CD4-positive, alpha-beta T cell treated with Interleukin-6 for 4 hours (primary cell): ENCODE measurements around the gene MALT1.
A peak's percentile ranks its signal among the peaks of the same experiment; 100 is the strongest.

Experiments
- DNase-seq: peaks from one replicate; pipeline ENCODE4 v3.0.0-alpha.2; 2020; ENCODE audit warnings: mixed read lengths

The MALT1 gene

GRCh38 chr18:58780045-58780444 is 108.8 kb downstream of the MALT1 start:
- no peak for DNase-seq

GRCh38 chr18:58781627-58782194 is 110.4 kb downstream of the MALT1 start:
- DNase-seq = peak; percentile 70

DNA sequence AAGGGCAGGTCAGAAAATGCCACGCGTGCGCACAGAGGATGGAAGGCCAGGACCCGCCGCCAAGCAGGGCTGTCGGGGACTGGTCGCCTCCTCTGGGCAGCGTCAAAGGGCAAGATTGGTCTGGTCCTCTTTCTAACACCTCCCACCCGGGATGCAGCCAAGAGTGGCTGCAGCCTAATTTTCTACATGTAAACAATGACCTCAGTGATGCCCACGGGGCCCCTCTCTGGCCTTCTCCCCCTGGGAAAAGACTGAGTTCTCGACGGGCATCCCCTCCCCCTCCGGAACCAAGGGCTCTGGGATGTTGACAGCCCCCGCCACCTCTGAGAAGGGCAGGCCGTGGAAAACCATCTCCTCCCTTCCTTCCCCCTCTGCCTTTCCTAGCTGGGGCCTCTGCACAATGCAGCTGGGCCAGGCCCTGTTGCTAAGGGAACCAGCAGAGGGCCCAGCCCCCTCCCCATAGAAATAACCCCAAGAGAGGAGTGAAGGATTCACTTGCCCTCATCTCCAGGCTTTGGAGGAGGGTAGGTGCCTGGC is 113.4 kb downstream of the MALT1 start:
- DNase-seq = no peak

- DNase-seq = no peak
Measured at GRCh38 chr18:58785171-58785805, 114.0 kb downstream of the MALT1 start.

GRCh38 chr18:58785870-58786269 is 114.6 kb downstream of the MALT1 start:
- no peak for DNase-seq

DNA sequence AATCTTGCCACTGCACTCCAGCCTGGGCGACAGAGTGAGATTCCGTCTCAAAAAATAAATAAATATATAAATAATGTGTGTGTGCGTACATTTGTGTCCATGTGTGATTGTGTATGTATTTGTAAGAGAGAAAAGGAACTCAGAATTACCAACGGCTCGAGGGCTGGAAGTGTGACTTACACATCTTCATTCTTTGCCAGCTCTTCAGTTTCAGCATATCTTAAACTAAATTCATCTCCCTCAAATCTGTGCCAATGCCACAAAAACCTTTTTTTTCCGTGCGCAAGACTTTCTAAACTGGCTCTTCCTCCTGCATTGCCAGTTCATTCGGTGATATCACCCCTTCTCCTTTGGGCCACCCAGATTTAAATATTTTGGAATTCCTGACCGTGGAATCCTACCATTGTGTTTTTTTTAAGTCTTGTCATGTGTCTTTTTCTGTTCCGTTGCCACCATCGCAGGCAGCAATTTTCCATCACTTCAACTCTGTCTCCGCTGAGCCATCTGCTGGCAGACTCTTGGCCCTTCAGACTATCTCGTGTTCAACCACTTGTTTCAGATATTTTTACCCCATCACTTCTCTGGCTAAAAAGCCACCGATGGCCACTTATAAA is 116.4 kb downstream of the MALT1 start:
- no peak for DNase-seq

DNA sequence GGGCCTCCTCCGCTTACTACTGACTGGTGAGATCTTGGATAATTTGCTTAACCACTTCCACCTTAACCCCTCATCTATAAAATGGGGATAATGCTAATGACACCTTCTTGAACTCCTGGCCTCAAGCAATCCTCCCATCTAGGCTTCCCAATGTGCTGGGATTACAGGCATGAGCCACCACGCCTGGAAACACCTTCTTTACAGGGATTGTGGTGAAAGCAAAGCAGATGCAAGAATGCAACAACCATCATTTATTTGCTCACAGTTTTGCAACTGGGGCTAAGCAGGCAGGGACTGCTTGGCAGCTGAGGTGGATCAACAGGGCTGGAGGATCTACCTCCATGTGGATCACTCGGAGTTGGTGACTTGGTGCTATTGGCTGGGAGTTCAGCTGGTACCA is 117.2 kb downstream of the MALT1 start:
- DNase-seq = no peak

DNA sequence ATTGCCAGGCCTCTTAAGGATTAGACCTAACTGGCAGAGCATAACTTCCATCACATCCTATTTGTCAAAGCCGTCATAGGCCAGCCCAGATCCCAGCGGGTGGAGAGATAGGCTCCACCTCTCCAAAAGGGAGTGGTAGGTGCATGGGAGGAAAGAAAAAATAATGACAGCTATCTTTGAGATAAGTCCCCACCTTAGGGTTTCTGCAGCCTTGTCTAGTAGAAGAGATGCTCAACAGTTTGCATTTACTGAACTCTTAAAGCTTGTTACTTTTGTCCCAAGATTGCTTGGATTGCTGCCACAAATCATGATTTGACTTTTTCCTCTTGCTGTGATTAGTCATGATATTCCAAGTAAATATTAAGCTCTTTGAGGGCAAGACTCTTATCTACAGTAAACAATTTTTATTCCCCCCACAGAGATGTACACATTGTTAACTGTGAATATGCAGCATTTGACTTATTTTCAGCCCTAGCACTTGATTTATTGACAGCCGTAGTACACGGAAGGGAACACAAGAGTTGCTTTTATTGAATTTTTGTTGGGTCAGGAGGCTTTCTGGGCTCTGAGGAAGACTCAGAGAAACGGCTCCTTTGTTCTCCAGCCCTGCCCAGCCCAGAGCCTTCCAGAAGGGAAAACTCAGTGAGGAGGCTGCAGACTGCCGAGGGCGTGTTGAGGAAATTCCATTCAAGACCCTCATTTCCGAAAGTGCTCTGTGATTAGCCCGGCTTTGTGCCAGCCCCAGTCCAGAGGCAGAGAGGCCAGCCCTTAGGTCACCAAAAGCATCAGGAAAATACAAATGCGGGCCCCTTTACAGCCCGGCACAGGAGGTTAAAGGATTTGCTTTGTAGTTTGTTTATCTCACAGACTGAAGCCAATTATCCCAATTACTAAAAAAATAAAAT is 118.0 kb downstream of the MALT1 start:
- DNase-seq = no peak

DNA sequence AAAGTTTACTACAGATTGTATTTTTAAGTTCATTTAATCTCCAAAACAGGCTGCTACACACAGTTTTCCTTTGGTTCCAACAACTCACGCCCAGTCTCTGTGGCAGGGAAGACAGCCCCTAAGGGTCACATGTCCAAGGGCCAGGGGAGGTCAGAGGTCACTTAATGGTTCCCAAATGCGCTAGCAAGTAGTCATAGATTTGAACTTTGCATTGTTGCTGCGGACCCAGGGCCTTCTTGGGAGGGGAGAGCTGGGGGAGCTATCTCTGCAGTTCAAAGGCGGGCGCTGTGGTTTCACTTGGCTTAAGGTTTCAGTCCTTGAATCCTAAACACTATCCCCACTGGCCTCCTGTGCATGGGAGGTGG is 118.6 kb downstream of the MALT1 start:
- DNase-seq = no peak

DNA sequence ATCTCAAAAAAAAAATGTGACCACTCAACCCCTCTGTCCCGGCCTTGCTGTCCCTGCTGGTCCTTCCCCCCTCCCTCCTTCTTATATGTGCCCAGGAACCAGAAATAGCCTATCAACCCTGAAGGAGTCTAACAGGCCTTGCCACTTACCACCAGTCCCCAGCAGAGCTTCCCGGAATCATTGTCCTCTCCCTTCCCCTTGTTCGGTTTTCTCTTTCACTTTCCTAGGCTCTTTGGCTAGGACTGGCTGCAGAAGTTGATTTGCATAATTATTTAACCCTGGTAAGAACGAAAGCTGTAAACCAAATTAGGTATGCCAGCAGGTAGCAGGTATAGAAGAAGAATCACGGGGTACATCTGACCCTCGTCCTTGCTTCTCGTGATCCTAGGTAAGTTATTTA is 120.8 kb downstream of the MALT1 start:
- DNase-seq = no peak

DNA sequence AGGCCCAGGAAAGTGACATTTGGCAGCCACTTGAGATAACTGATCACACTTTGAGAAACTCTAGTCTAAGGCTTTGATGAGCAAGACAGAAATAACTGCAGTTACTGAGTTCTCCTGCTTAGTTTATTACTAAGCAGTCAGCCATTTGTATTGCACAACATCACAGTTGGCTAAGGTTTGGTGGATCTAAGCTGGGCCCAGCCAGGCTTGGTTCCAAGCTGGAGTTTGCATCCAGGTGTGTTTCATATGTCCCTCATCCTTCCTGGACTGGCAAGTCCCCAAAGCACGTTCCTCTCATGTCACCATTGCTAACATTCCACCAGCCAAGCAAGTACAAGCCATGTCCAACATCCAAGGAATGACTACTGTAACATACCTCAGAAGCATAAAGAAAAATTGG is 122.1 kb downstream of the MALT1 start:
- no peak for DNase-seq

GRCh38 chr18:58796220-58796619 is 125.0 kb downstream of the MALT1 start:
- no peak for DNase-seq

- no peak for DNase-seq
Measured at GRCh38 chr18:58800582-58800981, 129.3 kb downstream of the MALT1 start.

GRCh38 chr18:58802959-58803358 is 131.7 kb downstream of the MALT1 start:
- DNase-seq = no peak

DNA sequence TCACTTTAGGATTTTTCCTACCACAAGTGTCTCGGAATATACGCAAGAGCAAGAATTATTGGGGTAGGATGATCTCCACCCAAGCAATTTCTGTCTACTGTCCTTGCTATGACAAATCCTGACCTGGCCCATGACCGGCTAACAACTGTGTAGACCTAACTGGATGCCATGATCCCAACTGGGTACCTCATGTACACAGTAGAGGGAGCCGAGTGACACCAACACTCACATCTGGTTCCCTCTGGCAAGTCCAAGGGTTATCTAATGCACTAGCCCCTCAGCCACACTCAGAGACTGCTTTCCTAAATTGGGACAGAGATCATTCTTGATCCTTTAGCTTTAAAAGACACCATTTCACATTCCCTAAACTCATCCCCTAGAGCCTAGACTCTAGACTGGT is 132.7 kb downstream of the MALT1 start:
- no peak for DNase-seq
